Measurements from ENCODE around the gene INO80E.

The INO80E gene

GRCh38 chr16:29982560-29983419, 13.3 kb upstream of the INO80E start:
- no peak for TF ChIP-seq CTCF (IDR thresholded peaks at IDR 0.05; ENCODE audit: control extremely low read depth, extremely low read depth, low read depth, missing control alignments)
- POLR2A ChIA-PET: no interaction called here
- CTCF ChIA-PET: interaction anchor here (1.4 kb wide), 1 partner anchor 9 kb away, joined by 4 read pairs; the partner anchor contains the start of gene TAOK2
- DNase-seq (ENCODE audit: extremely low spot score): no peak

GRCh38 chr16:29983420-29984136, 12.5 kb upstream of the INO80E start:
- POLR2A ChIA-PET: no interaction called here

GRCh38 chr16:29984137-29984763, 11.8 kb upstream of the INO80E start:
- DNase-seq (ENCODE audit: extremely low spot score): no peak
- POLR2A ChIA-PET: no interaction called here
- no peak for TF ChIP-seq CTCF (IDR thresholded peaks at IDR 0.05; ENCODE audit: control extremely low read depth, extremely low read depth, low read depth, missing control alignments)
- CTCF ChIA-PET: interaction anchor here (1.3 to 5.7 kb wide), 3 partner anchors 10 to 177 kb away, joined by 4 to 25 read pairs (median 4); partner anchors contain the start of gene TAOK2

More at GRCh38 chr16:29983420-29984136, 12.5 kb upstream of the INO80E start:
- no peak for TF ChIP-seq CTCF (IDR thresholded peaks at IDR 0.05; ENCODE audit: control extremely low read depth, extremely low read depth, low read depth, missing control alignments)
- CTCF ChIA-PET: interaction anchor here (1.4 kb wide), 1 partner anchor 10 kb away, joined by 4 read pairs; the partner anchor contains the start of gene TAOK2
- no peak for DNase-seq (ENCODE audit: extremely low spot score)

- no peak for DNase-seq (ENCODE audit: extremely low spot score)
- no peak for TF ChIP-seq CTCF (IDR thresholded peaks at IDR 0.05; ENCODE audit: control extremely low read depth, extremely low read depth, low read depth, missing control alignments)
- ChIA-PET CTCF (interaction anchor here (1.2 to 5.7 kb wide), 3 partner anchors 10 to 177 kb away, joined by 3 to 25 read pairs (median 4); partner anchors contain the start of gene TAOK2), POLR2A (no interaction called here)
These were observed 11.3 kb upstream of the INO80E start for GRCh38 chr16:29984764-29985147.

GRCh38 chr16:29985271-29985811, 10.7 kb upstream of the INO80E start:
- CTCF ChIA-PET: interaction anchor here (1.0 to 5.7 kb wide), 7 partner anchors 10 to 178 kb away, joined by 3 to 25 read pairs (median 4); partner anchors contain the start of genes HIRIP3, TAOK2 and TMEM219
- DNase-seq (ENCODE audit: extremely low spot score): no peak
- POLR2A ChIA-PET: no interaction called here
- TF ChIP-seq CTCF (IDR thresholded peaks at IDR 0.05; ENCODE audit: control extremely low read depth, extremely low read depth, low read depth, missing control alignments): no peak

- TF ChIP-seq CTCF (IDR thresholded peaks at IDR 0.05; ENCODE audit: control extremely low read depth, extremely low read depth, low read depth, missing control alignments): no peak
- no peak for DNase-seq (ENCODE audit: extremely low spot score)
- CTCF ChIA-PET: interaction anchor here (1.0 to 5.7 kb wide), 5 partner anchors 9 to 46 kb away, joined by 3 to 25 read pairs (median 4); partner anchors contain the start of genes HIRIP3, TAOK2 and TMEM219
- POLR2A ChIA-PET: no interaction called here
These were observed 9.8 kb upstream of the INO80E start for GRCh38 chr16:29986231-29986630.

All from GM10248 (cell line).